Ascending aorta (tissue), 2 donors: ENCODE data around the gene SLC34A1. TPM values are rescaled to one million over a fixed set of nuclear protein-coding genes. Genes with fewer than 3 reads are reported as not detected.

ENCODE experiments used
- DNase-seq, 2 donors: peaks; one replicate each; pipeline ENCODE4 v3.0.0-alpha.2; 2019; ENCODE audit warnings: low spot score in 2 of 2
- H3K27ac ChIP-seq, 2 donors: fragments of 200-600 bp; sonication (generic); one replicate each; pipeline ENCODE4 v1.5.1; 2016 to 2017; ENCODE audit warnings: mild to moderate bottlenecking in 1 of 2
- H3K27me3 ChIP-seq: fragments of 200-600 bp; sonication (generic); one replicate; pipeline ENCODE4 v1.5.1; 2017
- H3K36me3 ChIP-seq, 2 donors: fragments of 200-600 bp; sonication (generic); one replicate each; pipeline ENCODE4 v1.5.1; 2016
- H3K4me1 ChIP-seq, 2 donors: fragments of 200-600 bp; sonication (generic); one replicate each; pipeline ENCODE4 v1.5.1; 2016 to 2017; ENCODE audit warnings: mild to moderate bottlenecking in 1 of 2
- H3K4me3 ChIP-seq, 2 donors: fragments of 200-600 bp; sonication (generic); one replicate each; pipeline ENCODE4 v1.5.1; 2016 to 2017; ENCODE audit warnings: mild to moderate bottlenecking in 1 of 2
- H3K9me3 ChIP-seq, 2 donors: fragments of 200-600 bp; sonication (generic); one replicate each; pipeline ENCODE4 v1.5.1; 2016
- CTCF ChIP-seq, 3 experiments: fragments of 200-600 bp in 2 of 3; fragments of 450-650 bp in 1 of 3; sonication (generic) in 2 of 3; IDR thresholded peaks; one replicate each; pipeline ENCODE4 v1.5.1; 2016 to 2019; ENCODE audit warnings: antibody characterized with exemption in 3 of 3, mild to moderate bottlenecking in 1 of 3, moderate library complexity in 1 of 3
- intact Hi-C: fragments of 100-400 bp; cut with DNase I; formaldehyde crosslinking; loops from one replicate; pipeline ENCODE4 v1.15.1; 2023
- total RNA-seq: library from RNA; depleted of rRNA; stranded (reverse); fragments of >200 nt; gene quantifications from one replicate; pipeline ENCODE4 v1.1.0, GENCODE V29; 2016

SLC34A1 gene
- total RNA-seq, 1 donor from 2014 or later: not detected

DNA sequence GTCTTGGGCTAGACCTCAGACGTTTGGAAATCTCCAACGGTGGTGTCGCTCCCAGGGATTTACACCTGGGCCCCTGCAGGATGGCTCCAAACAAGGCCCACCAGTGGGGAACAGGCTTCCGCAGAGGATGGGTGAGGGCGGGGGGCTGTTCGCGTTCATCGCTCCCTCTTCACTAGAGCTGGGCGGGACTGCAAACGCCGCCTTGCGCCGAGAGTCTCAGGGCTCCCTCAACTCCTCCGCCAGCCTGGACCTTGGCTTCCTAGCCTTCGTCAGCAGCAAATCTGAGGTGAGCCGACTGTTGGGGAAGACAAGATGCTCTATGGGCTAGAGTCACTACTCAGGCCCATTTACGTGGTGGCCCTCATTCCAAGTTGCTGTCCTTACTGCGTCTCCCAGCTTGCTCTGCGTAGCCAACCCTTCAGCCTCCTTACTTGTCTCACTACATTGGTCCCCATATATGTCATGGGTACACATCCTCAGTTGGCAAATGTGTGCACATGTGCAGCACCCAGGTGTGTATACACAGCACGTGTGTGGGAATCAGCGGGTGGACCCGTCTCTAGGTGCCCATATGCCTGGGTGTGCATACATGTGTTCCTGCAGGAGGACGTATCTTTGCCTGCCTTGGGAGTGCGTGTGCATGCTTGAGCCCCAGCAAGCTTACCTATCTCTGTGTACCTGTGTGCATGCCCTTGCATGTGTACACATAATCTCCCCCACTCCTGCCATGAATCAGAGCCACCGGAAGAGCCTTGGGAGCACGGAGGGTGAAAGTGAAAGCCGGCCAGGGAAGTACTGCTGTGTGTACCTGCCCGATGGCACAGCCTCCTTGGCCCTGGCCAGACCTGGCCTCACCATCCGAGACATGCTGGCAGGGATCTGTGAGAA lies 16.0 kb upstream of the SLC34A1 start:
- DNase-seq: no peak
- peaks cover 7 to 13% of the 10 kb centered on the region in 2 donors for H3K4me1 ChIP-seq

DNA sequence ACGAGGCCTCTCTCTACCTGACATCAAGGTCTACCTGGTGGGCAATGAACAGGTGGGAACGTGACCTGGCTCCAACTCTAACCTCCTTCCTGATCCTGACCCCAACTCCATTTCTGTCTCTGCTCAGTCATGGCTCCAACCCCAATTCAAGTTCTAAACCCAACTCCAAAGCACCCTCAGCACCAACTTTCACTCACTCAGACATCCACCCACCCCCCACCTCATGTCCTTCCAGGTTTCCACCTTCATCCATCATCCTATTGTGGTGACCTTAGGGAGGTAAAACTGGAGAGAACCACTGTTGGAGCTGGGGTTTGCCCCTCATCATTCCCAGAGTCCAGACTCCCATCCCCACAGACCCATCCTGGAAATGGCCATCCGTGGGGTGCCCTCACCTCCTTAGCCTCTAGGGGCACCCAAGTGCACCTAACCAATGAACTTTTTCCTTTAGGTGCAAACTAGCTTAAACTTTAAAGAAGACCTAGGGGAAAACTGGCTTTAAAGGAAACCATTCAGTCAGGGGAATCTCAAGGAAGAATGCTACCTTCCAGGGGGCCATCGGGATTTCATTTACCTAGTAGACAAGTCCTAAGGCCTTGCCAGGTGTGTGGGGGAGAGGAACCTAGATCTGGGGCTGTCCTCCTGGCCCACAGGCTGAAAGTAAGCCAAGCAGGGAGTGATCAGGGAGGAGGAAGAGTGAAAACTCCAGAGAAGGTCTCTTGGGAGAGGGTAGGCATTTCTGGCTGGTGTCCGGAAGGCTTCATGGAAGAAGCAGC lies 15.2 kb upstream of the SLC34A1 start:
- Histone ChIP-seq H3K27me3 (no peaks in the 10 kb centered on the region), H3K4me3 (no peak overlapping the region), H3K9me3 (no peaks in the 10 kb centered on the region), H3K27ac (no peak overlapping the region), H3K36me3 (no peaks in the 10 kb centered on the region), H3K4me1 (peaks cover 7 to 9% of the 10 kb centered on the region in 2 donors)
- peak in 2 of 3 experiments; percentile 50 to 55 for TF ChIP-seq CTCF (IDR thresholded peaks at IDR 0.05)
- DNase-seq: no peak
- intact Hi-C loops: no loop called here

More for the DNA sequence above, 16.0 kb upstream of the SLC34A1 start:
- H3K4me3 ChIP-seq: no peak overlapping the region
- H3K27ac ChIP-seq: no peak overlapping the region
- no peak for TF ChIP-seq CTCF (IDR thresholded peaks at IDR 0.05)
- intact Hi-C loops: loop anchor here (2.0 kb wide), 1 partner anchor 59 kb away; the partner anchor contains the start of gene GRK6
- no peaks in the 10 kb centered on the region for H3K27me3 ChIP-seq
- no peaks in the 10 kb centered on the region for H3K36me3 ChIP-seq
- no peaks in the 10 kb centered on the region for H3K9me3 ChIP-seq

- no peak for TF ChIP-seq CTCF (IDR thresholded peaks at IDR 0.05)
- Histone ChIP-seq H3K27me3 (no peaks in the 10 kb centered on the region), H3K9me3 (no peaks in the 10 kb centered on the region), H3K27ac (no peak overlapping the region), H3K4me1 (peaks cover 7 to 9% of the 10 kb centered on the region in 2 donors), H3K36me3 (no peaks in the 10 kb centered on the region), H3K4me3 (no peak overlapping the region)
- DNase-seq: no peak
- intact Hi-C loops: no loop called here
These were observed 14.4 kb upstream of the SLC34A1 start for GRCh38 chr5:177369645-177370440.

DNA sequence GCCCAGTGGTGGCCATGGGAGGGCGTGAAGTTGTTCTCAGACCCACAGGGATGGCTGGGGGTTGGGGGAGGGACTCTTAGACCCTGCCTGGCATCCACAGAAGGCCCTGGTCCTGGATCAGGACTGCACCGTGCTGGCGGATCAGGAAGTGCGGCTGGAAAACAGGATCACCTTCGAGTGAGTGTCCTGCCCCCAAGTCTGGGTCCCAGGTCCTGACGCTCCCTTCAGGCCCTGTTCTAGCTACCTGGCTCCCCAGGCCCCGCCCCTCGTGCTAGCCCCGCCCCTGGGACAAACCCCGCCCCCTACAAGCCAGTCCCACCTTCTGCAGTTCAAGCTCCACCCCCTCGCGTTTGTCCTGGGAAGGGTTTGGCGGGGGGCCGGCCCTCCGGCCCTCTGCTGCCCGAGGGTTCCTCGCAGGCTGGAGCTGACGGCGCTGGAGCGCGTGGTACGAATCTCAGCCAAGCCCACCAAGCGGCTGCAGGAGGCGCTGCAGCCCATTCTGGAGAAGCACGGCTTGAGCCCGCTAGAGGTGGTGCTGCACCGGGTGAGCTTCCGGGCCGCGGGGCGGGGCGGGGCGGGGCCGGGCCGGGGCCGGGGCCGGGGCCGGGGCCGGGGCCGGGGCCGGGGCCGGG lies 13.6 kb upstream of the SLC34A1 start:
- no peaks in the 10 kb centered on the region for H3K9me3 ChIP-seq
- peak overlapping the region; percentile 29 to 46 for H3K4me3 ChIP-seq
- no peaks in the 10 kb centered on the region for H3K27me3 ChIP-seq
- peak in 1 of 2 donors; percentile 80 for DNase-seq
- TF ChIP-seq CTCF (IDR thresholded peaks at IDR 0.05): peak; percentile 28 to 49 (median 35)
- no peaks in the 10 kb centered on the region for H3K36me3 ChIP-seq
- H3K27ac ChIP-seq: no peak overlapping the region
- H3K4me1 ChIP-seq: peaks cover 7 to 9% of the 10 kb centered on the region in 2 donors
- intact Hi-C loops: no loop called here
